ENCODE data around the gene GNAI3. TPM values are rescaled to one million over a fixed set of nuclear protein-coding genes. Genes with fewer than 3 reads are reported as not detected.

GNAI3 gene
- total and polyA plus RNA-seq, 10 of the 15 experiments (the other 5 are each of a cell fraction or from before 2014, with no cell fraction given) = 5.9 to 13.8 (median 8.0) TPM

DNA sequence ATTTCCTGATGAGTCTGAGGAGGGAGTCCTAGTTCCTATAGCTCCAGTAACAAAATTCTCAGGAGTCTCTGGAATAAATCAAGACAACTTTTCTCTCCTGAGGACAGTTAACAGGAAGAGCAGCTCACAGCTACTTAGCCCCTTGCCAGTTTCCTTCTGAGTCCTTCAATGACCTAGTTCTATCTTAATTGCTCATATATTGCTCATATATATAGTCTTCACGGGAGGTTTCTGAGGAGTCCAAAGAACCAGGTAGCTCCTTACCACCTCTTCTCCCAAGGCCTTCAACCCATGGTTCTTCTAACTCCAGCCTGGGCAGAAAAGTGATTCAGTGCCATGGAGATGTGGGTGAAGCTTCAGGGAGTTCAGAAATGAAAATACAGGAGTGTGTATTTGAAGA, 43.4 kb upstream of the GNAI3 start (continued):
- no peak for TF ChIP-seq FOXM1 (IDR thresholded peaks at IDR 0.05; ENCODE audit: low read depth, low read length)
- no peak for TF ChIP-seq RELA (IDR thresholded peaks at IDR 0.05; ENCODE audit: borderline replicate concordance, partially characterized antibody)

DNA sequence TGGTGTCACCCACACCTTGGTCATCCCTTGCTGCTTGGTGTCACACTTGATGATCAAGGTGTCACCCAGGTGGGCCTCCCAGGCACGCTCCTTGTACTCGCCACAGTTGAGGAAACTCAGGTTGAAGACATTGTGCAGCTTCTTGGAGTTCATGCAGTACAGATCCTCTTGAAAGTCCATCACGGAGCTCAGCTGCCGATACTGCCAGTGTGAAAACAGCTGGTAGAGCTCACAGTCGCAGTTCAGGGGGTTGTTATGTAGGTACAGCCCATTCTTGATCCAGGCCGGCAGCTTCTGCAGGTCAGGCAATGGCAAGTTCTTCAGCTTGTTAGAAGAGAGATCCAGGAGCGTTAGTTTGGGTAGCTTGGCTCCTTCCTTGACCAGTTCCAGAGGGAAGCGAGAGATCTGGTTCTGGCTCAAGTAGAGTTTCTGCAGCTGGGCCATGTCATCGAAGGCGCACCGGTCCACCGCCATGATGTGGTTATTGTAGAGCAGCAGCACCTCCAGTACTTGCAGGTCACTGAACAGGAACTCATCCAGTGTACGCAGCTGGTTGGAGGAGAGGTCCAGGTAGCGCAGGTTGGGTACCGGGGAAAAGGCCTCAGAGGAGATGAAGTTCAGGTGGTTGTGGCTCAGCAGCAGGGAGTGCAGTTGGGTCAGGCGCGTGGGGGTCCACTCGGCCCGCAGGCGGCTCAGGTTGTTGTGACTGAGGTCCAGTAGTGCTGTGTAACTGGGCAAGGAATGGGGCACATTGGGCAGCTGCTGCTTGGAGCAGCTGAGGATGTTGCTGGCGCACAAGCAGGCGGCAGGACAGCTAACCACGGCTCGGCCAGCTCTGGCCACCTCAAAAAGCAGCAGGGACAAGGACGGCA, 40.2 kb upstream of the GNAI3 start:
- DNase-seq (ENCODE audit: low read depth, low spot score) (no peak), FAIRE-seq (no peak), ATAC-seq (no peak)
- TF ChIP-seq, protein P1, sequence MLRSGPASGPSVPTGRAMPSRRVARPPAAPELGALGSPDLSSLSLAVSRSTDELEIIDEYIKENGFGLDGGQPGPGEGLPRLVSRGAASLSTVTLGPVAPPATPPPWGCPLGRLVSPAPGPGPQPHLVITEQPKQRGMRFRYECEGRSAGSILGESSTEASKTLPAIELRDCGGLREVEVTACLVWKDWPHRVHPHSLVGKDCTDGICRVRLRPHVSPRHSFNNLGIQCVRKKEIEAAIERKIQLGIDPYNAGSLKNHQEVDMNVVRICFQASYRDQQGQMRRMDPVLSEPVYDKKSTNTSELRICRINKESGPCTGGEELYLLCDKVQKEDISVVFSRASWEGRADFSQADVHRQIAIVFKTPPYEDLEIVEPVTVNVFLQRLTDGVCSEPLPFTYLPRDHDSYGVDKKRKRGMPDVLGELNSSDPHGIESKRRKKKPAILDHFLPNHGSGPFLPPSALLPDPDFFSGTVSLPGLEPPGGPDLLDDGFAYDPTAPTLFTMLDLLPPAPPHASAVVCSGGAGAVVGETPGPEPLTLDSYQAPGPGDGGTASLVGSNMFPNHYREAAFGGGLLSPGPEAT (IDR thresholded peaks at IDR 0.05; ENCODE audit: low read depth) = no peak
- no peak for TF ChIP-seq RAD21 (IDR thresholded peaks at IDR 0.05; ENCODE audit: insufficient read depth, low read depth, low read length)
- 84% methylated on average over 25 of the region's 25 CpGs for WGBS (ENCODE audit: insufficient coverage, insufficient replicate concordance, low lambda C conversion rate, missing lambda C conversion rate)
- intact Hi-C loops (cut with micrococcal nuclease; ENCODE audit: unreplicated experiment) = no loop called here
- no peak overlapping the region for H3K4me2 ChIP-seq (ENCODE audit: control insufficient read depth, insufficient read depth)
- in situ Hi-C loops (cut with MboI) = no loop called here
- no peak overlapping the region for H3K9ac ChIP-seq (ENCODE audit: control insufficient read depth, insufficient read depth, low read length)
- no peaks in the 10 kb centered on the region for H3K36me3 ChIP-seq (ENCODE audit: control insufficient read depth in 2 of 2, insufficient read depth in 2 of 2, low read length in 1 of 2)
- ChIA-PET SMC1A (ENCODE audit: uncharacterized antibody, unreplicated experiment) (interaction anchor here (15.8 kb wide), 1 partner anchor 19 kb away, joined by 205 read pairs; no protein-coding TSS in a partner anchor), CTCF (interaction anchor here (0.6 to 26.7 kb wide), 5 partner anchors 13 to 231 kb away, joined by 3 to 1280 read pairs (median 3); partner anchors contain the start of genes CYB561D1 and GPR61), POLR2A (no interaction called here), RAD21 (ENCODE audit: unreplicated experiment) (interaction anchor here (1.4 to 1.8 kb wide), 2 partner anchors 25 to 231 kb away, joined by 3 to 5 read pairs; no protein-coding TSS in a partner anchor)
- 0 out of 2 replicates have a peak, but pooled peaks cover 3% of the 10 kb centered on the region for H3K4me1 ChIP-seq (ENCODE audit: control insufficient read depth, insufficient read depth, low read length)
- no peaks in the 10 kb centered on the region for H3K27me3 ChIP-seq (replicated peaks in 1 of 2; ENCODE audit: control insufficient read depth in 2 of 2, insufficient read depth in 2 of 2, low read length in 1 of 2)
- H3K4me3 ChIP-seq = no peak overlapping the region
- no peaks in the 10 kb centered on the region for H4K20me1 ChIP-seq (ENCODE audit: control insufficient read depth, insufficient read depth)
- BruUV-seq (replicated peaks) = no TSS peak
- H2AFZ ChIP-seq (ENCODE audit: control insufficient read depth, low read depth, low read length) = no peak overlapping the region
- no peaks in the 10 kb centered on the region for H3K79me2 ChIP-seq (ENCODE audit: control insufficient read depth, insufficient read depth, low read length)
- no peaks in the 10 kb centered on the region for H3K9me3 ChIP-seq (replicated peaks; ENCODE audit: control insufficient read depth, insufficient read depth, low read length)
- no peak overlapping the region for H3K27ac ChIP-seq (ENCODE audit: control insufficient read depth, insufficient read depth)
